T-helper 2 cell treated with Interferon-gamma antibody and Interleukin-4, amounts not matched to agents 100 ng/mL and 5 ng/mL, for 36 hours (primary cell): ENCODE data around the gene RCCD1. TPM values are rescaled to one million over a fixed set of nuclear protein-coding genes. Genes with fewer than 3 reads are reported as not detected.

Experiments used
- intact Hi-C: fragments of 100-400 bp; cut with micrococcal nuclease; formaldehyde crosslinking; loops from one replicate; pipeline ENCODE4 v1.15.1; 2023
- total RNA-seq: library from RNA; stranded (reverse); gene quantifications from 2 replicates; pipeline ENCODE4 v1.2.3, GENCODE V29; 2022

RCCD1 gene
- total RNA-seq, 1 donor from 2014 or later, result 27.4 TPM

DNA sequence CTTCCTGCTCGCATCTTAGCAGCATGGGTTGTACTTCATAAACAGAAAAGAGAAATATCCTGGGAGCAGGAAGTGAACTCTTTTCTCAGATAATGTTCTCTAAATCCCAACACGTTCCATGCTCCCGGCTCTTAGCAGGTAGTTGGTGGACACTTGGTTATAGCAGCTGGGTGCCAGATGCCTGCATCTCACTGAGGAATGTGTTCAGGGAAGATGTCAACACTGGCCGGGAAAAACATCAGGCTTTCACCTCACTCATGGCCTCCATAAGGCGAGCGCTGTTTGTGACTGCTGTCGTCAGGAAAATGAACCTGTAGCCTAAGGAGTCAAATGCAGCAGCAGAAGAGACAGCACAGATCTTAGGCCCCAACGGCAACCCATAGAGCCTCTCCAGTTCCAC lies 44.1 kb downstream of the RCCD1 start:
- intact Hi-C loops, result loop anchor here (10.0 kb wide), 1 partner anchor 856 kb away; the partner anchor contains the start of gene SLCO3A1

- intact Hi-C loops, result no loop called here
Observed at GRCh38 chr15:91001209-91001608, 46.5 kb downstream of the RCCD1 start.

- intact Hi-C loops, result no loop called here
Observed at GRCh38 chr15:91007266-91007665, 52.6 kb downstream of the RCCD1 start.

Other genes starting within 250 kb of the RCCD1 start
- gene BLM, start 237.5 kb upstream of the RCCD1 start, total RNA-seq, result 55.0 and 57.8 TPM in 2 replicates
- gene FURIN, start 86.3 kb upstream of the RCCD1 start, total RNA-seq, result 211 and 222 TPM in 2 replicates
- gene FES, start 70.4 kb upstream of the RCCD1 start, total RNA-seq, result 25.8 and 28.8 TPM in 2 replicates
- 134 and 136 TPM in 2 replicates for gene MAN2A2, start 51.6 kb upstream of the RCCD1 start, total RNA-seq
- gene HDDC3, start 22.3 kb upstream of the RCCD1 start, total RNA-seq, result 28.3 and 31.6 TPM in 2 replicates
- 62.9 and 63.8 TPM in 2 replicates for gene UNC45A, start 19.6 kb upstream of the RCCD1 start, total RNA-seq
- 130 and 139 TPM in 2 replicates for gene PRC1, start 39.7 kb downstream of the RCCD1 start, total RNA-seq
- 19.5 and 22.7 TPM in 2 replicates for gene VPS33B, start 67.7 kb downstream of the RCCD1 start, total RNA-seq
- gene SV2B, start 145.4 kb downstream of the RCCD1 start, total RNA-seq, result 0.05 and 0.20 TPM in 2 replicates